K562 (cell line): ENCODE results near the gene ZNF597. TPM values are rescaled to one million over a fixed set of nuclear protein-coding genes. Genes with fewer than 3 reads are reported as not detected.
A peak's percentile ranks its signal among the peaks of the same experiment; 100 is the strongest.

Source experiments
- ATAC-seq: fragments of 200-7000 bp; cut with Tn5 transposase; 3 replicates; pipeline ENCODE4 v1.9.1; 2020; ENCODE audit warnings: moderate library complexity
- BruUV-seq: library from RNA; stranded (reverse); fragments of 400-500 nt; replicated peaks from 2 replicates; lab custom pipeline; 2021; lab: Mats Ljungman, UMichigan
- CTCF ChIA-PET: fragments of 300-600 bp; formaldehyde crosslinking; extraction: SDS; loops from one replicate; lab custom pipeline; 2021; ENCODE audit warnings: low intra/inter-chr PET ratio; lab: Yijun Ruan, JAX
- POLR2A ChIA-PET: fragments of 300-600, 350-650 bp; sonication (Branson Sonifier 250); formaldehyde crosslinking; extraction: SDS; loops from one replicate; lab custom pipeline; 2021; ENCODE audit warnings: antibody characterized with exemption, inconsistent platforms; lab: Yijun Ruan, JAX
- DNase-seq, 4 experiments: peaks; one replicate each; pipeline versions ENCODE4 v3.0.0 to v3.0.0-alpha.2; 2011 to 2018; ENCODE audit warnings: low spot score in 3 of 4, mixed read lengths in 3 of 4; ENCODE audit errors: extremely low read depth in 1 of 4
- FAIRE-seq: peaks from 2 replicates; lab custom pipeline; 2011; peaks lifted over from hg19 to GRCh38; lab: Jason Lieb, UNC
- H2AFZ ChIP-seq: 2 replicates; pipeline ENCODE4 v1.6.0; 2011; ENCODE audit warnings: low read depth, low read length, control low read depth, inconsistent platforms
- H3K27ac ChIP-seq: fragments of 200-600 bp; 3 replicates; pipeline ENCODE4 v1.8.0; 2011; ENCODE audit warnings: low read depth, mild to moderate bottlenecking, control low read depth, inconsistent platforms, low read length, moderate library complexity, mixed read lengths; ENCODE audit errors: extremely low read depth
- H3K27me3 ChIP-seq, 2 experiments: fragments of 300-600 bp in 1 of 2; 2 replicates in 1 of 2; 3 replicates in 1 of 2; pipeline versions ENCODE4 v1.6.0 to v1.8.0; 2011; ENCODE audit warnings: inconsistent platforms in 2 of 2, low read length in 2 of 2, mild to moderate bottlenecking in 1 of 2, mixed read lengths in 1 of 2, moderate library complexity in 1 of 2; ENCODE audit not compliant: control insufficient read depth in 2 of 2, insufficient read depth in 2 of 2
- H3K36me3 ChIP-seq: fragments of 300-600 bp; 3 replicates; pipeline ENCODE4 v1.8.0; 2011; ENCODE audit warnings: mild to moderate bottlenecking, low read length, inconsistent platforms; ENCODE audit not compliant: control insufficient read depth, insufficient read depth
- H3K4me1 ChIP-seq, 2 experiments: fragments of 200-600 bp in 1 of 2; replicated peaks in 1 of 2; 2 replicates in 1 of 2; 3 replicates in 1 of 2; pipeline versions ENCODE4 v1.5.1 to v1.8.0; 2011; ENCODE audit warnings: inconsistent platforms in 2 of 2, low read length in 2 of 2, mild to moderate bottlenecking in 1 of 2, mixed read lengths in 1 of 2, moderate library complexity in 1 of 2; ENCODE audit not compliant: control insufficient read depth in 2 of 2, insufficient read depth in 2 of 2
- H3K4me2 ChIP-seq: 2 replicates; pipeline ENCODE4 v1.6.1; 2011; ENCODE audit warnings: low read length, control low read depth, inconsistent platforms, mixed read lengths; ENCODE audit not compliant: insufficient read depth
- H3K4me3 ChIP-seq: fragments of 200-600 bp; sonication (generic), shearing (Covaris generic); 2 replicates; pipeline ENCODE4 v1.5.1; 2016; ENCODE audit warnings: control low read depth, inconsistent platforms
- H3K79me2 ChIP-seq: fragments of 200-600 bp; 3 replicates; pipeline ENCODE4 v1.8.0; 2011; ENCODE audit warnings: low read length, inconsistent platforms; ENCODE audit not compliant: control insufficient read depth, insufficient read depth
- H3K9ac ChIP-seq, 2 experiments: 2 replicates each; pipeline versions ENCODE4 v1.6.0 to v1.6.1; 2011; ENCODE audit warnings: low read depth in 2 of 2, low read length in 2 of 2, control low read depth in 1 of 2, inconsistent platforms in 1 of 2, mild to moderate bottlenecking in 1 of 2, mixed read lengths in 1 of 2; ENCODE audit not compliant: insufficient read depth in 1 of 2
- H3K9me1 ChIP-seq: one replicate; pipeline ENCODE4 v1.6.0; 2011; ENCODE audit warnings: inconsistent platforms, mild to moderate bottlenecking, low read length, moderate library complexity; ENCODE audit not compliant: control insufficient read depth, insufficient read depth
- H3K9me3 ChIP-seq: replicated peaks from 2 replicates; pipeline ENCODE4 v1.5.1; 2011; ENCODE audit warnings: low read depth, low read length, inconsistent platforms; ENCODE audit not compliant: control insufficient read depth, insufficient read depth
- H4K20me1 ChIP-seq: replicated peaks from 2 replicates; pipeline ENCODE4 v1.6.1; 2011; ENCODE audit warnings: low read length, inconsistent platforms, mixed read lengths; ENCODE audit not compliant: control insufficient read depth, insufficient read depth
- ETV1 ChIP-seq: fragments of 450-650 bp; conservative IDR thresholded peaks from 2 replicates; pipeline ENCODE4 v1.6.1; 2016; ENCODE audit warnings: missing genetic modification characterization, control low read depth, low read depth, missing compliant biosample characterization
- POLR3G ChIP-seq: IDR thresholded peaks from 2 replicates; pipeline ENCODE4 v1.6.1; 2011; ENCODE audit not compliant: insufficient read length, insufficient replicate concordance; ENCODE audit errors: extremely low read depth
- STAT5A ChIP-seq: IDR thresholded peaks from 2 replicates; pipeline ENCODE4 v1.6.1; 2012; ENCODE audit warnings: low read length, inconsistent platforms, borderline replicate concordance
- THRAP3 ChIP-seq: fragments of 450-650 bp; IDR thresholded peaks from 2 replicates; pipeline ENCODE4 v1.6.1; 2016; ENCODE audit warnings: mild to moderate bottlenecking, inconsistent platforms, borderline replicate concordance
- ZNF699 ChIP-seq: fragments of 250-450 bp; sonication (Bioruptor Pico); IDR thresholded peaks from 2 replicates; pipeline ENCODE4 v1.8.0; 2021; ENCODE audit warnings: mild to moderate bottlenecking, moderate library complexity; ENCODE audit not compliant: insufficient replicate concordance
- ZNF717 ChIP-seq: fragments of 250-450 bp; sonication (Bioruptor Pico); IDR thresholded peaks from 2 replicates; pipeline ENCODE4 v1.5.0; 2021
- WGBS: fragments of 100-300 bp; shearing (Covaris generic); methylation state at CpG from one replicate; pipeline ENCODE4 v1.1.6; 2016; ENCODE audit warnings: low coverage, mixed read lengths; ENCODE audit not compliant: insufficient coverage; ENCODE audit errors: missing lambda C conversion rate; 5-methylcytosine and 5-hydroxymethylcytosine counted together
- in situ Hi-C: fragments of 300-500 bp; cut with MboI; formaldehyde crosslinking; loops from 4 replicates; pipeline ENCODE4 v1.15.0; 2018; ENCODE audit warnings: inconsistent platforms, mixed read lengths
- intact Hi-C: fragments of 100-400 bp; cut with micrococcal nuclease; formaldehyde crosslinking; loops from 2 replicates; pipeline ENCODE4 v1.14.2; 2022
- polyA plus RNA-seq, 8 experiments: library from polyadenylated mRNA; depleted of rRNA in 4 of 8; stranded (reverse) in 5 of 8; unstranded in 3 of 8; fragments of >200 nt; fragmentation: Nextera tagmentation in 2 of 8; fragmentation: Illumina TruSeq in 1 of 8; extraction: Ambion mirVana in 2 of 8; extraction: Trizol in 1 of 8; gene quantifications; 2 replicates each; pipeline versions ENCODE4 v1.2.1 to v1.2.3, GENCODE V29; 2011 to 2014; ENCODE audit warnings: inconsistent platforms in 1 of 8, missing spikeins in 1 of 8
- total RNA-seq, 7 experiments: library from RNA; depleted of rRNA in 6 of 7; stranded (reverse); fragments of >200 nt in 6 of 7; fragmentation: Illumina TruSeq in 2 of 7; extraction: Trizol in 2 of 7; gene quantifications; 2 replicates each; pipeline versions ENCODE4 v1.2.1 to v1.2.3, GENCODE V29; 2011 to 2021; ENCODE audit warnings: low replicate concordance in 1 of 7
- TF ChIP-seq, protein P1 (sequence below): sonication (generic); formaldehyde crosslinking; IDR thresholded peaks from 2 replicates; pipeline ENCODE4 v1.5.0; 2020; ENCODE audit warnings: missing genetic modification reagents

ZNF597 gene
- total and polyA plus RNA-seq, 9 of the 15 experiments (the other 6 are each of a cell fraction or from before 2014, with no cell fraction given), result 0.14 to 0.68 (median 0.42) TPM

GRCh38 chr16:3469736-3470135 lies 26.4 kb upstream of the ZNF597 start:
- POLR2A ChIA-PET, result interaction anchor here (0.6 to 2.1 kb wide), 2 partner anchors 10 to 46 kb away, joined by 4 to 6 read pairs; no protein-coding TSS in a partner anchor

GRCh38 chr16:3468501-3468900 lies 25.2 kb upstream of the ZNF597 start:
- TF ChIP-seq ZNF699 (CRISPR knock-in tag) (no peak), POLR3G (no peak)
- TF ChIP-seq, all 486 proteins: peak for 0
- BruUV-seq, result no TSS peak
- in situ Hi-C loops (no loop called here), intact Hi-C loops (no loop called here)
- peaks cover 8% of the 10 kb centered on the region; the same call in 1 of the 3 replicates for H3K36me3 ChIP-seq
- no peaks in the 10 kb centered on the region for H3K27me3 ChIP-seq
- ATAC-seq (no peak), DNase-seq (no peak), FAIRE-seq (no peak)
- no peaks in the 10 kb centered on the region for H3K9me3 ChIP-seq
- CTCF ChIA-PET, result no interaction called here
- H3K9me1 ChIP-seq, result peaks cover 2% of the 10 kb centered on the region
- no peak overlapping the region for H3K4me2 ChIP-seq
- peaks cover 0 to 5% of the 10 kb centered on the region in 2 experiments; a peak in 2 of 5 replicates for H3K4me1 ChIP-seq
- H2AFZ ChIP-seq, result no peak overlapping the region
- peaks cover 43% of the 10 kb centered on the region for H3K79me2 ChIP-seq
- no peak overlapping the region for H3K27ac ChIP-seq
- POLR2A ChIA-PET, result interaction anchor here (2.1 kb wide), 1 partner anchor 8 kb away, joined by 6 read pairs; no protein-coding TSS in a partner anchor
- H3K4me3 ChIP-seq, result no peak overlapping the region
- H3K9ac ChIP-seq, result no peak overlapping the region
- peaks cover 12% of the 10 kb centered on the region; the same call in 1 of the 2 replicates for H4K20me1 ChIP-seq
- 91% methylated on average over 15 of the region's 15 CpGs for WGBS

More at GRCh38 chr16:3469736-3470135, 26.4 kb upstream of the ZNF597 start:
- 86% methylated on average over 4 of the region's 7 CpGs for WGBS
- 0 out of 4 replicates have a peak overlapping the region, but pooled peaks of 1 of the 2 experiments have one; percentile 28 for H3K9ac ChIP-seq
- H4K20me1 ChIP-seq, result peaks cover 19% of the 10 kb centered on the region
- peaks cover 6 to 13% of the 10 kb centered on the region in 2 experiments; a peak in 4 of 5 replicates for H3K4me1 ChIP-seq
- no peak for FAIRE-seq
- CTCF ChIA-PET, result no interaction called here
- H3K9me1 ChIP-seq, result peaks cover 2% of the 10 kb centered on the region
- peaks cover 8% of the 10 kb centered on the region; the same call in 1 of the 3 replicates for H3K36me3 ChIP-seq
- BruUV-seq, result no TSS peak
- in situ Hi-C loops (no loop called here), intact Hi-C loops (no loop called here)
- H3K79me2 ChIP-seq, result peaks cover 39% of the 10 kb centered on the region
- no peak overlapping the region for H3K27ac ChIP-seq
- DNase-seq, result no peak
- H3K9me3 ChIP-seq, result no peaks in the 10 kb centered on the region
- TF ChIP-seq STAT5A (no peak), ETV1 (tag) (no peak), THRAP3 (no peak), ZNF717 (CRISPR knock-in tag) (no peak)
- TF ChIP-seq, protein P1, sequence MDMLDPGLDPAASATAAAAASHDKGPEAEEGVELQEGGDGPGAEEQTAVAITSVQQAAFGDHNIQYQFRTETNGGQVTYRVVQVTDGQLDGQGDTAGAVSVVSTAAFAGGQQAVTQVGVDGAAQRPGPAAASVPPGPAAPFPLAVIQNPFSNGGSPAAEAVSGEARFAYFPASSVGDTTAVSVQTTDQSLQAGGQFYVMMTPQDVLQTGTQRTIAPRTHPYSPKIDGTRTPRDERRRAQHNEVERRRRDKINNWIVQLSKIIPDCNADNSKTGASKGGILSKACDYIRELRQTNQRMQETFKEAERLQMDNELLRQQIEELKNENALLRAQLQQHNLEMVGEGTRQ (CRISPR knock-in tag), result no peak
- no peak overlapping the region for H3K4me2 ChIP-seq
- no peak overlapping the region for H2AFZ ChIP-seq
- ATAC-seq, result no peak
- H3K27me3 ChIP-seq, result no peaks in the 10 kb centered on the region
- no peak overlapping the region for H3K4me3 ChIP-seq
